PC-9 (cell line): ENCODE measurements around the gene FANK1.

Experiments used
- CTCF ChIP-seq: fragments of 200-600 bp; sonication (generic); conservative IDR thresholded peaks from 2 replicates; pipeline ENCODE4 v1.6.1; 2017; ENCODE audit warnings: mixed run types, antibody characterized with exemption, mild to moderate bottlenecking, moderate library complexity
- EZH2 ChIP-seq: fragments of 200-600 bp; sonication (generic); IDR thresholded peaks from 2 replicates; pipeline ENCODE4 v1.8.0; 2017; ENCODE audit warnings: antibody characterized with exemption, low read depth

GRCh38 chr10:125880719-125881118 lies 15.6 kb upstream of the FANK1 start:
- TF ChIP-seq CTCF = no peak
- no peak for TF ChIP-seq EZH2
